ENCODE results near the gene TVP23A.

DNA sequence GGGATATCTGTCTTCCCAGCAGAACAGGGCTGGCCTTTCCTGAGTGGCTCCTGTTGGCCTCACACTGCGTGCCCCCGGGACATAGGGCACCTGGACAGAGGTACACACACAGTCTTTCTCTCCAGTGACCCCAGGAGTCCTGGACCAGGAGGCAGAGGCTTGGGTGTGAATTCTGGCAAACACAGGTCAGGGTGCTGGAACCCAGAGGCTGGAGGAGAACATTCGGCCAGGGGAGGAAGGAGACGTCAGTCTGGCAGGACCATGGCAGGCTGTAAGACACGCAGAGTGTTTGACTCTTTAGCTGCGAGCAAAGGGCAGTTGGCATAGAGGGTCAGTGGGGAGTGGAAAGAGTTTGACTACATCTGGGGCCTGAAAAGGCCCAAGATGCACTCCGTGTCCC is 4.1 kb upstream of the TVP23A start:
- TF ChIP-seq FEZF1 (tag by site-specific recombination; IDR thresholded peaks at IDR 0.05) (no peak), ZNF221 (tag by site-specific recombination; IDR thresholded peaks at IDR 0.05; ENCODE audit: borderline replicate concordance) (no peak), ZNF747 (tag by site-specific recombination; IDR thresholded peaks at IDR 0.05) (no peak)
- TF ChIP-seq, protein P1, sequence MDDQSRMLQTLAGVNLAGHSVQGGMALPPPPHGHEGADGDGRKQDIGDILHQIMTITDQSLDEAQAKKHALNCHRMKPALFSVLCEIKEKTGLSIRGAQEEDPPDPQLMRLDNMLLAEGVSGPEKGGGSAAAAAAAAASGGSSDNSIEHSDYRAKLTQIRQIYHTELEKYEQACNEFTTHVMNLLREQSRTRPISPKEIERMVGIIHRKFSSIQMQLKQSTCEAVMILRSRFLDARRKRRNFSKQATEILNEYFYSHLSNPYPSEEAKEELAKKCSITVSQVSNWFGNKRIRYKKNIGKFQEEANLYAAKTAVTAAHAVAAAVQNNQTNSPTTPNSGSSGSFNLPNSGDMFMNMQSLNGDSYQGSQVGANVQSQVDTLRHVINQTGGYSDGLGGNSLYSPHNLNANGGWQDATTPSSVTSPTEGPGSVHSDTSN (CRISPR knock-in tag; IDR thresholded peaks at IDR 0.05): no peak

Data from HEK293 (cell line).